ENCODE results near the gene IL10RB.
A peak's percentile ranks its signal among the peaks of the same experiment; 100 is the strongest.

IL10RB gene

DNA sequence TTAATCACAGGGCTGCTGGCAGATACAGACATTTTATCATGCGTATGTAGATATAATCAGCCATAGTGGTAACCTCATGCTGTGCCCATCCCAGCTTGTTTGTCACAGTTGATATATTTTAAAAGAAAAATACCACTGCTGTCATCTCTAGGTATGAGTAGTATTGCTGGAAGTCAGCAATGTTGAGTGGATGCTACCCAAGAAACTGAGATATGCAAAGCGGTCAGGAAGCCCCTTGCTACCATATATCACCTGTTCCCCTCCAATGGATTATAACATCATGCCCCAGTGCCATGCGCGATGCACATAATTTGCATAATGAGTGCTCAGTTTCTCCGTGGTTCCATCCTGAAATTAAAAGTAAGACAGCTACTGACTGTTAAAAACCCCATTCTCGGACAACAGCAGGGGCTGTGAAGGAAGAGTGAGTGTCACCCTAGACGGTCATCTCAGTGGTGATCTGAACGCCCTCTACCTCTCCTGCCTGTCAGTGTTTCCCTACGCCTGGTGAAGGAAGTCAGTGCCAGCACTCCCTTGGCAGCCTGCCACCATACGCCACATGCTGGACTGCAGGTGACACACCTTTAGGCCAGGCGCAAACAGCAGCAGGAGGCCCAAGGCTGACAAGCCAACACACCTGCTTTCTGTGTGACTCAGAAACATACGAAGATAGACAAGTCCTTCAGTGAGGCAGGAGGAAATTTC, 2.7 kb downstream of the IL10RB start:
- no peak for DNase-seq

DNA sequence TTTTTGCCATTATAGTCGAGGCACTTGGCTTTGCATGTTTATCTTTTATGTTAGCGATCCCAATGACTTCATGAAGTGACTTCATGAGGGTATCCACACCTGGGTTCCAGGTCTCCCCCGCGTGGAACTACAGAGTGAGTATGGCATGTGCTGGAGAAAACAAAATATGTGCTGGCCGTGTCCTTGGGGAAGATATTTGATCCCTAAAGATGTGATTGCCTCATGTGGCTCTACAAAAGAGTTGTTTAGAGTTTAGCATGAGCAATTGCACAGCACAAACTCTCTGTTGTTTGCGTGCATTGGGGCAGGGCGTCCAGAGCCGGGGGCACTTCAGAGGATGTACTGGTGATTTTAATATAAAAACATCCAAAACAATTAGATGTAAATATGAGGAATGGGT, 4.8 kb downstream of the IL10RB start:
- no peak for DNase-seq

DNA sequence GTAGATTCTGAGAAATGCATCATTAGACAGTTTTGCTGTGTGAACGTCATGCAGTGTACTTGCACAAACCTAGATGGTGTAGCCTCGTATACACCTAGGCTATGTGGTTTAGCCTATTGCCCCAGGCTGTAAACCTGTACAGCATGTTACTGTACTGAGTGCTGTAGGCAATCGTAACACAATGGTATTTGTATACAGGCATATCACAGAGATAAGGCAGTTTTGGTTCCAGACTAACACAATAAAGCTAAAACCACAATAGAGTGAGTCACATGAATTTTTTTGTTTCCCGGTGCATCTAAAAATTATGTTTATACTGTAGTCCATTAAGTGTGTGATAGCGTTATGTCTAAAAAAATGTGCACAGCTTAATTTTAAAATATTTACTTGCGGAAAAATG, 6.9 kb downstream of the IL10RB start:
- no peak for DNase-seq

DNA sequence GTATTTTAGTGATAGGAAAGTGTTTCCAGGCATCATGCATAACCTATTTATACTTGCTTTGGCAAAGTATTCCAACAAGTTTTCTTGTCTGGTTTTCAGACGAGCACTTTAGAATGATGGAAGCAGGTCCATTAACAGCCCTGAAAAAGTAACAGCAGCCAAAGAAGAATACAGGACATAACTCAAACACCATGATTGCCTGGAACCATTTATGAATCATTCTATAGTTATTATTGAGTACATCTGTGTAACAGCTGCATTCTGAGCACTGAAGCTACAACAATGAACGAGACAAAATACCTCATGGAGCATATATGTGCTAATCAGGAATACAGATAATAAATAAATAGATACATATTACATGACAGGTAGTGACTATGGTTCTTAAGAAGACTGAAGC, 12.6 kb downstream of the IL10RB start:
- DNase-seq, result peak; percentile 36

DNA sequence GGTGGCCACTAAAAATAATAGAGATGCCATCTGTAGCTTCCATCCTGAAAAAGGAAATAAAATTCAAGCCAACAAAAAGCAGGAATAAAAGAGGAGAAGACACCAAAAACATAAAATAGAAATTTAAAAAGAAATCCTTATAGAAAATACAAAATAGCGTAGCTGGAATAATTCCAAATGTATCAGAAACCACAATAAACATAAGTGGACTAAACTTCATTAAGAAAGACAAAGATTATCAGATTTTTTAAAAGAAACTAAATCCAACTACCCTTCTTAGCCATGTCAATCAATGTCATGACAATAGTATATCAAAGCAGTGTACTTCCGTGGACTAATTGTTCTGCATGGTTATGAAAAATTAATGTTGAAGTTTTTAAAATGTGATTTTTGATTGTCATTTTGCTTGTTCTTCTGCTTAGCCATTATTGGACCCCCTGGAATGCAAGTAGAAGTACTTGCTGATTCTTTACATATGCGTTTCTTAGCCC, 13.2 kb downstream of the IL10RB start:
- DNase-seq, result no peak

DNA sequence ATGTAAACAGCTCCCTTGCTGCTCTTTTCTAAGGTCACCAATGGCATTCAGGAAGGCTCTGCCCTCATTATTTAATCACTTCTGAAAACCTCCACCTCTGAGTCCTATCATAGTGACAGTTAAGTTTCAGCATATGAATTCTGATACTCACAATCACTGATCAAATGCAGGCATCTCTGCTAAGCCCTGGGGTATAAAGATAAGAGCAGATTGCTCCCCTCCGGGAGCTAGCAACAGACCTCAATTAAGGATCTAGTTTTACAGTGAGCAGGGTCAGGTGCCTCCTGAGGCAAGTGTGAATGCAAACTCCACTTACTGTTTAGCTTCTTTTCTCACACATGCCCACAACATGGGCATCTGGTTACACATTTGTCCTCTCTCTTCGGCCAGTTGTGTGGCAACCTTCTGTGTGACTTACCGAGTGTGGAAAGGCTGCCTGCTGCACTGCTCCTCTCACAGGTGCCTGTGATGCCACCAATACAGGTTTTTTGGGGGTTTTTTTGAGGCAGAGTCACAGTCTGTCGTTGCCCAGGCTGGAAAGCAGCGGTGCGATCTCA, 15.0 kb downstream of the IL10RB start:
- DNase-seq, result no peak

DNA sequence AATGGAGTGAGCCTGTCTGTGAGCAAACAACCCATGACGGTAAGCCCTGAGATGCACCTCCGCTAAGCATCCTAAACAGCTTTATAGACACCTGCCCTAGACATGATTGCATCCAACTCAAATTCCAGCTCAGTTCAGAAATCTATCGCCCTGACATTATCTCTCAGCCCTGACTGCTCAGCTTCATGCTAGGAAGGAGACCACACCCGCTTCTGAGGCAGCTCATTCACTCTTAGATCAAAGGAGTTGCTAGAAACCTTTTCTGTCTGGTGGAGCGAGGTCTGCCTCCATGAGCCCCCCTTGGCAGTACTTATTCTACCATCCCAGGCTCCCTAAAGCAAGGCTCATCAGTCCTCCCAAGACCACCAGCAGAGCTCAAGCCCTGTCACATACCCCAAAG, 17.0 kb downstream of the IL10RB start:
- no peak for DNase-seq

DNA sequence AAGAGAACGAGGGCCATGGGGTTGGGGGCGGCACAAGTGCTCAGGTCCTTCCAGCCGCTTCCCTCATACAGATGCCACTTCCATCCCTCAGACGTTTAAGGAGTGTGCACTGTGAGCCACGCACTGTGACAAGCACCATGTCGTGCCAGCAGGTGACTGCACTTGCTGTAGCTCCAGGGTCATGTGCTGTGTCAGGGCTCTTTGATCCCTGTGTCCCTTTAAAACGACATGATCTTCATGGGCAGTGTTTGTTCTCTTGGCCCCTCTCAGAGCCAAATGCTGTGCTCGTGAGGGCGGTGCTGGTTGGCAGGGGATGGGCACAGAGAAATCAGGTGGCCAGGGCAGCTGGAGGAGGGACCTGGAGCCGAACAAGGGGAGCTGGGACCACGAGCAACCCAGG, 19.9 kb downstream of the IL10RB start:
- DNase-seq, result no peak

DNA sequence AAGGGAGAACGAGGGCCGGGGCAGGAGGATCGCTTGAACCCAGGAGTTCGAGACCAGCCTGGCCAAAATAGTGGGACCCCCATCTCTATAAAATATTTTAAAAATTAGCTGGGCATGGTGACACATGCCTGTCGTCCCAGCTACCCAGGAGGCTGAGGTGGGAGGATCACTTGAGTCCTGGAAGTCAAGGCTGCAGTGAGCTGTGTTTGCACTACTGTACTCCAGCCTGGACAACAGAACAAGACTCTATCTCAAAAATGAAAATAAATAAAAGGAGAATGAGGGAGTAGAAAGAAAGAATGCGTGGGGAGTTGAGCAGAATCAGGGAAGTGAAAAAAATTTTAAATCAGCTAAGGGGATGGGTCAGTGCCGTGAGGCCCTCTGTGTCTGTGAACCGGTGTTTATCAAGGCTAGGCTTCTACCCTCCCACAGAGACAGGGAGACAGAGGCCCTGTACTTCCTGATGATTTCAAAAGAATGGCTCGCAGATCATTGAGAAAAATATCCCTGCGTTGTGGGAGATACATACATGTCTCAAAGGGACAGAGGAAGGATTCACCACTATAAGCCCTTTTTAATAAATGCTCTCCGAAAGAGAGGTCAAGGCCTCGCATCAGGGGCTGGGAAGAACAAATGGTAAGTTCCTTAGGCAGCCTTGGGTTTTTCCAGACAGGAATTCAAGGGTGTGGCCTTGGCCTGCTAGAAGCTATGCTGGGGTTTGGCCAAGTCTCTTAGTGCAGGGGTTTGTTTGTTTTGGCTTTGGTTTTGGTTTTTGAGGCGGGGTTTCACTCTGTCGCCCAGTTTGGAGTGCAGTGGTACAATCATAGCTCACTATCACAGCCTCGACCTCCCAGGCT, 20.7 kb downstream of the IL10RB start:
- DNase-seq, result peak; percentile 47

DNA sequence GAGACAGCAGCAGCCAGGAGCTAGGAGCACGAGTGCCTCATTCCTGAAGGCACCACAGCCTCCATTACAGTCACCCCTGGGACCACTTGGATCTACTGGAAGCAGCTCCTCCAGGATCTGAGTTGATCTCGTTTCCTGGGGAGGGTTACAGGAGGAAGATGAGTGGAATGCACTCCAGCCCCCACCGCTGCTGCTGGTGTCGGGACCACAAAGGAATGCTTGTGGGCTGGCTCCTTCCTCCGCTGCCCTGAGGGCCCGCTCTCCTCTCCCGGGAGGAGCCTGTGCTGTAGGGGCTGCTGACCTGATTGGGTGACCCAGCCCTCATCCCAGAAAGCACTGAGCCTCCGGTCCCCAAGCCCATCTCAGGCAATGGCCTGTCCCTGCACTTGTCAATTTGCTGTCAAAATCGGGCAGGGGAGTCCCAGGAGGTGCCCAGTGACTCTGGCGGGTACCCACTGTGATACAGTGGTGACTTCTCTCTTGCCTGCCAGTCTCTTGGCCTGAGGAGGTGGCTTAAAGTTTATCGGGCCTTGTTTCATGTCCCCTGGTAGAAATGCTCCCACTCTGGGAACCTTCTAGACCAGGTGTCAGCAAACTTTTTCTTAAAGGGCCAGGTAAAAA, 23.1 kb downstream of the IL10RB start:
- peak; percentile 58 for DNase-seq

DNA sequence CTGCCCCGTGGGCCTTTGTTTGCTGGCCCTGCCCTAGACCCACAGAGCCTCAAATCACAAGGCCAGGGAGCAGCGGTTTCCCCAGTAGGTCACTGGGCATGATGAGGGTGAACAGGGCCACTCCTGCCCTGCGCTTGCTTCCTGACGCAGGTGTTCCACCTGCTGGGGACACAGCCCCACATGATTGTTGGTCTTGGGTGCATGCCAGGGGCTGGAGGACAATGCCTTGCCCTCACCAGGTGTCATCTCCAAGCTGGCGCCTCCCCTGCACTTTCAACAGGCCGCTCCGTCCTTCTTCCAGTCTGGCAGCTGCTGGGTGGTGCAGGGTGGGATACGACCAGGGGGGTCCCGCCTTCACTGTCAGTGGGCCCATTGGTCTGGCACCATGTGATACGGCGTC, 24.3 kb downstream of the IL10RB start:
- DNase-seq, result no peak

DNA sequence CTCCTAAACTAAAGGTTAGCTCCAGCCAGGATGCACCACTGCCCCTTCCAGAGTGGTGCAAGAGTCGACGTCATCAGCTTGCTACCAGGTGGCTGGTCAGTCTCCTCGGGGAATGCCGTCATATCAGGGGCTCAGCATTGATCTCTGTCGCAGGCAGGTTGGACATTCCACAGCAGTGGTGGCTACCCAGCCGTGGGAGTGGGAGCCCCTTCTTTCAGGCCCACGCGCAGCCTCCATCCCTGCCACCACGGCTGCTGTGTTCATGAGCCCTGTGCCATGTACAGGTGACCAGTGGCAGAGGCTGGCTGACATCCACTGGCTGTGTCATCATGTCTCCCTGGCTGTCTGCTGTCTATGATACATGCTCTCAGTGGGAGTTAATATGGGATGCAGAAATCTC, 25.5 kb downstream of the IL10RB start:
- no peak for DNase-seq

DNA sequence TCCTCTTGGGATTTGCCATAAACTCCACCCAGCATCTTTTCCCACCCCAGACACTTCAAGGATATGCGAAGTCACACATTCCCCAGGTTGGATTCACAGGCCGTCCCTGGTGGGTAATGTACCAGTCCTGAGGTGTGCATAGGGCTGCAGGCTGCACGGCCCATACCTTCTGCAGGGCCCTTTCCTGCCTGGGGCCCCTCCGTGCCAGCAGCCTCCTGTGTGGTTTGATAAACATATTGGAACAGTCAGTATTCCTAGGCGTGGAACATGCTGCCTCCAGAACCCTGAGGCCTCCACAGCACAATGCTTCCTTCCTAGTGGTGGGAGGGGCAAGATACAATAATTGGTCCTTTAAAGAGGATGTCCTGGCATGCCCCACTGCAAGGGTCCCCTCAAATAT, 26.6 kb downstream of the IL10RB start:
- DNase-seq, result no peak

DNA sequence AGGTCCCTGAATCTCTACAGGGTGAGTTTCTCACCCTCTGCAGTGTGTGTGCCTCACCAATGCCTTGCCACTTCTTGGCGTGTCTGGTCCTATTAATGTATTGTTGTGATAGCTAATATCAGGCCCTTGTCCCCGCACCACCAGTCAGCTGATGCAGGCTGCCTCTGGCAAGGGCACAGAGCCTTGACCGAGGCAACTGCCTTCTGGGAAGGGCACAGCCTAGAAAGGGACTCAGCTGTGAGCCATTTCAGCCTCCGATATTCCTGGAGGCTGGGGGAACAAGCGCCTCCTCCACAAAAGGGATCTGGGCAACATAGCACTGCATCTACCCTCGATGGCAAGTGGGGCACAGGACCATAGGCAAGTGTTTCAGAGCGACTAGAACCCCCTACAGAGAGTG, 27.0 kb downstream of the IL10RB start:
- no peak for DNase-seq

DNA sequence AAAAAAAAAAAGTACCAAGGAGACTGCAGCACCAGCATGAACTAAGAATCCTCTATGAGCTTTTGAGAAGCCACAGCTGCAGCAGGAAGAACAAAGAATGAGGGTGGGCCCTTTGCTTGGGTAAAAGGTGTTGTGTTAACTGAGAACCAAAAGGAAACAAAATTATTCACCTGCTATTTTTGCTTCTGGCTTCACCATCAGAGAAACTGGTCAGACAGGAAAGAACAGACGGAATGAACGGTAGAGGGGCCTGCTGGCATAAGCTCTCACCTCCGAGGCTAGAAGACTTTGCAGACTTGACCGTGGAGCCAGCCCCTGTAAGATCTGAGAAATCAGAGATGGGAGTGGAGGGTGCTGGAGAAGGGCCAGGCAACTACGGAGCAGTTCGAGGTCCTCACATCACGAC, 27.6 kb downstream of the IL10RB start:
- DNase-seq, result no peak

DNA sequence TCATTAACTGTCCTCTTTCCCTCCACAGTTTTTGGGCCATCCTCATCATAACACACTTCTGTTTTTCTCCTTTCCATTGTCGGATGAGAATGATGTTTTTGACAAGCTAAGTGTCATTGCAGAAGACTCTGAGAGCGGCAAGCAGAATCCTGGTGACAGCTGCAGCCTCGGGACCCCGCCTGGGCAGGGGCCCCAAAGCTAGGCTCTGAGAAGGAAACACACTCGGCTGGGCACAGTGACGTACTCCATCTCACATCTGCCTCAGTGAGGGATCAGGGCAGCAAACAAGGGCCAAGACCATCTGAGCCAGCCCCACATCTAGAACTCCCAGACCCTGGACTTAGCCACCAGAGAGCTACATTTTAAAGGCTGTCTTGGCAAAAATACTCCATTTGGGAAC, 30.0 kb downstream of the IL10RB start:
- no peak for DNase-seq

DNA sequence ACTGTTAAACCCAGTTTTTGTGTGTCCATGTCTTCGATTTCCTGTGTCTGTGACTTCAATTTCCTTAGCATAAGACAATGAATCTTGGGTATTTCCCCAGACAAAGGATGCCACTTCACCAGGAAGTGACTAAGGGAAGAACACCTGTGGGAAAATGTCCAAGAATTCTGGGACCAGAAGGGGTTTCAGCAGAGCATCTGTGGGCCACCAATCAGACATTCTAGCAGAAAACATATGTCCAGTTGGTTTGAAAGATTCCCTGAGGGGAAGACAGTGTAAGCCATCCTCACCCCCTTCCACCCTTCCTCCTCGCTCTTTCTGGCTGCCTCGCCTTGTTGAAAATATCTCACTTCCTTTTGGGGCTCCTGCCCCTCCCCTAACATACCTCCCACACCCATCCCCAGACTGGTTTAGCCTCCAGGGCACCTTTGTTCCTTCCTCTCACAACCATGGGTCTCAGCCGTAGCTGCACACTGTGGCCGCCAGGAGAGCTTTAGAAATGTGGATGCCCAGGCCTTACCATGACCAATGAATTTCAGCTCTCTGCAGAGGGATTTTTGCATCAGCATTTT, 33.1 kb downstream of the IL10RB start:
- DNase-seq, result no peak

DNA sequence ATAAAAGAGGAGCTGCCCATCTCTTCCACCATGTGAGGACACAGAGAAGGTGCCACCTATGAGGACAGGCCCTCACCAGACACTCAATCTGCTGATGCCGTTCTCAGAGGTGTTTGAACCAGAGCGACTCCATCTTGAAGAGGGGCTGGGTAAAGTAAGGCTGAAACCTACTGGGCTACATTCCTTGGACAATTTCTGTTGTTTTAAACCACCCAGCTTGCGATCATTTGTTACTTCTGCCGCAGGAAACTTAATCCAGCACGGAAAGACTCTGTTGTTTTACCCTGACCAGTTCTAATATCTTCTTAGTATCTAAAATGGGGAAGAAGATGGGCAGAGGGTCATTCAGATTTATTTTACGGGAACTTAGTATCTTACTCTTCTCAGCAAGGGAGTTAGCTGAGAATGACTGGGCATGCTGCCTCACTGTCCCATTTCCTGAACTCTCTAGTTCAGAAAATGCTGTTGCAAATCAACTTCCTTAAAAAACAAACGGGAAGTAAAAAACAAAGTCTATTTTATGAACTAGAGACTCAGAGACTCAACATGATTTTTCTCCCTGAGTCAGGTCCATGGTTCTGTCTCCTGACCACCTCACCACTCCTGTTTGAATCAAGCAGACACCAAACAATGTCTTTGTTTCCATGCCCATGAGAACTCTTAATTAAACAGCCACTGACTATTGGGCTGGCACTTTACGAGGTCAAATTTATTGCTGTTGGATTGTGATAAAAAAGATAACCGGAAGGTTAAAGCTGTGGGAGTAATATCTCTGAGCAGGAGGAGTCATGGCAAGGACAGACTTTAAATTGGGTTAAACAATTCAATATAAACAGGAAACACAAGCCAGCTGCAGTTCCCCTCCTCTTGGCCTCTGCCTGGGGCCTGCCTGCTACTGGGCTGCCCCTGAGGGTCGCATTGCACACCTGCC, 34.8 kb downstream of the IL10RB start:
- no peak for DNase-seq

DNA sequence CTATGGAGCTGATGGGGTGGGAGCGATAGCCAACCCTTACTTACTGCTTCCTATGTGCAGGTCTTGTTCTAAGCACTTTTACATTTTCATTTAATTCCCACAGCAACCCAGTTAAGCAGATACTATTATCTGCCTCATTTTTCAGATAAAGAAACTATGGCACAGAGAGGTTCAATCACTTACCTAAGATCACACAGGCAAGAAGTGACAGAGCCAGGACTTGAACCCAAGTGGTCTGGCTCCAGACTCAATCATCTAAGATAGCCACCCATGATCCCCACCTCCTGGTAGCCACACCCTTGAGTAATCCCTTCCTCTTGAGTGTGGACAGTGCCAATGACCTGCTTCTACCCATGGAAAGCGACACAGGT, 35.5 kb downstream of the IL10RB start:
- no peak for DNase-seq

DNA sequence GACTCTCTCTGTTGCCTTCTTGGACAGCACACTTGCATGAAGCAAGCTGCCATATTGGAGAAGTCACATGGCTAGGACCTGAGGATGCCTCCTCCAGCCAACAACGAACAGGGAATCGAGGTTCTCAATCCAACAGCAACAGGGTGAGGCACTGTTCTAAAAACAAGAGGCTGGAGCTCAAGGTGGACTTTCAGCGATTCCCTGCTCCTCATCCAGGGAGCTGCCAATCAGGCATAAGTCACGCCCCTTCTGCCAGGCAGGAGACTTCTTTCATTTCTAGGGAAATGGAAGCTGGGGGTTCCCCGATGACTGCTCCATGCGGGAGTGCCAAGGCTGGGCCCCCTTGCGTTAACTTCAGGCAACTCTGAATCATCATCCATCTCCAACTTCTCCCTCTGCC, 35.9 kb downstream of the IL10RB start:
- DNase-seq, result no peak

DNA sequence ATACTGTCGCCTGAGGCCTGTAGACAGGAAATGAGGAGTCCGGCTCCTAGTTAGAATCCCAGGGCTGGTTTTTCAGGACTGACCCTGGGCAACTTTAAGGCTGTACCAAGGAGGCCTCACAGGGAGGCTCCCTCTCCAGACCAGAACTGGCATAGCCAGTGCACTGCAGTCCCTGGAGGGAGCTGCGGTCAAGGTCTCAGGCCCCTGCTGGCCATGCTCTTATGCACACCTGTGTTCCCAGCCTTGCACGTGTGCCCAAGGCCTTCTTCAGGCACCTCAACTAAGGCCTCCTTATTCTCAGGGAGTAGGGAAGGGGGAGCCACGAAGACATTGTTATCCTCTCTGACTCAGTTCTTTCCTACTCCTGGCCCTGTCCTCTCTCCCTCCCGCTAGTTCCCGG, 36.6 kb downstream of the IL10RB start:
- DNase-seq, result no peak

DNA sequence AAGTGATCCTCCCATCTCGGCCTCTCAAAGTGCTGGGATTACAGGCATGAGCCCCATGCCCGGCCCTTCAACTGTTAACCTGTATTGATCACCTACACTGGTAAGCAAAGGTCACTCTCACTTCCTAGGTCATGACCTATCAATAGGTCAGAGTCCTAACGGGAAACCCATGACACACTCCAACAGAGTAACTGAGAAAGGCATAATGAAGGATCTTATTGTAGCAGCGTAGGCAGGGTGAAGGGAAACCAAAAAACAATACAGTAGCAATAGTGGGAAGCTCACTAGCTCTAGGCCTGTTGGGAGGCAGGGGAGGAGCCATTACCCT, 39.1 kb downstream of the IL10RB start:
- DNase-seq, result no peak

Data from fibroblast of skin of right quadriceps (primary cell).